ENCODE measurements around the gene RCSD1. TPM values are rescaled to one million over a fixed set of nuclear protein-coding genes. Genes with fewer than 3 reads are reported as not detected.

The RCSD1 gene
- total RNA-seq, 2 donors from 2014 or later, result 11.1 to 11.9 TPM

DNA sequence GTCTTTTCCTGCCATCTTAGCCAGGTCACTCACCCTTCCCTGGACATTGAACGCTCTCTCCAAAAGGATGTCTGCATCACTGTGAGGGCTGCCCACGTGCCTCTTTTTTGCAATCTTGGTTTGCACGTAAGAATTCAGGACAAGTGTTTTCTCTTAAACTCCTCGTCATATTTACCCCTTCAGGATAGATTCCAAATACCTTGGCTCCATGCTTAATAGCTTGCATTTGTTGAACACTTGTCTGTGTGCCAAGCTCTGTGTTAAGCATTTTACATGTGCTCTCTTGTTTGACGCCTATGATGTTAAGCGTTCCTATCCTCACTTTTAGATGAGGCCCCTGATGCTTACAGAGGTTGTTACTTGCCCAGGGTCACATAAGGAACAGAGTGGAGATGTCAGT, 29.8 kb downstream of the RCSD1 start:
- H3K4me3 ChIP-seq, result no peak overlapping the region
- DNase-seq (ENCODE audit: low spot score) (no peak), ATAC-seq (ENCODE audit: insufficient number of reproducible peaks, low FRiP score, low read depth) (no peak)
- no peaks in the 10 kb centered on the region for H3K36me3 ChIP-seq
- TF ChIP-seq, protein P1, sequence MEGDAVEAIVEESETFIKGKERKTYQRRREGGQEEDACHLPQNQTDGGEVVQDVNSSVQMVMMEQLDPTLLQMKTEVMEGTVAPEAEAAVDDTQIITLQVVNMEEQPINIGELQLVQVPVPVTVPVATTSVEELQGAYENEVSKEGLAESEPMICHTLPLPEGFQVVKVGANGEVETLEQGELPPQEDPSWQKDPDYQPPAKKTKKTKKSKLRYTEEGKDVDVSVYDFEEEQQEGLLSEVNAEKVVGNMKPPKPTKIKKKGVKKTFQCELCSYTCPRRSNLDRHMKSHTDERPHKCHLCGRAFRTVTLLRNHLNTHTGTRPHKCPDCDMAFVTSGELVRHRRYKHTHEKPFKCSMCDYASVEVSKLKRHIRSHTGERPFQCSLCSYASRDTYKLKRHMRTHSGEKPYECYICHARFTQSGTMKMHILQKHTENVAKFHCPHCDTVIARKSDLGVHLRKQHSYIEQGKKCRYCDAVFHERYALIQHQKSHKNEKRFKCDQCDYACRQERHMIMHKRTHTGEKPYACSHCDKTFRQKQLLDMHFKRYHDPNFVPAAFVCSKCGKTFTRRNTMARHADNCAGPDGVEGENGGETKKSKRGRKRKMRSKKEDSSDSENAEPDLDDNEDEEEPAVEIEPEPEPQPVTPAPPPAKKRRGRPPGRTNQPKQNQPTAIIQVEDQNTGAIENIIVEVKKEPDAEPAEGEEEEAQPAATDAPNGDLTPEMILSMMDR (IDR thresholded peaks at IDR 0.05), result no peak
- H3K27me3 ChIP-seq (replicated peaks; ENCODE audit: insufficient read depth), result no peaks in the 10 kb centered on the region
- H3K27ac ChIP-seq, result no peak overlapping the region
- peaks cover 6 to 48% of the 10 kb centered on the region in 2 donors for H3K4me1 ChIP-seq (ENCODE audit: control insufficient read depth in 1 of 2, low read depth in 2 of 2)
- no peaks in the 10 kb centered on the region for H3K9me3 ChIP-seq

DNA sequence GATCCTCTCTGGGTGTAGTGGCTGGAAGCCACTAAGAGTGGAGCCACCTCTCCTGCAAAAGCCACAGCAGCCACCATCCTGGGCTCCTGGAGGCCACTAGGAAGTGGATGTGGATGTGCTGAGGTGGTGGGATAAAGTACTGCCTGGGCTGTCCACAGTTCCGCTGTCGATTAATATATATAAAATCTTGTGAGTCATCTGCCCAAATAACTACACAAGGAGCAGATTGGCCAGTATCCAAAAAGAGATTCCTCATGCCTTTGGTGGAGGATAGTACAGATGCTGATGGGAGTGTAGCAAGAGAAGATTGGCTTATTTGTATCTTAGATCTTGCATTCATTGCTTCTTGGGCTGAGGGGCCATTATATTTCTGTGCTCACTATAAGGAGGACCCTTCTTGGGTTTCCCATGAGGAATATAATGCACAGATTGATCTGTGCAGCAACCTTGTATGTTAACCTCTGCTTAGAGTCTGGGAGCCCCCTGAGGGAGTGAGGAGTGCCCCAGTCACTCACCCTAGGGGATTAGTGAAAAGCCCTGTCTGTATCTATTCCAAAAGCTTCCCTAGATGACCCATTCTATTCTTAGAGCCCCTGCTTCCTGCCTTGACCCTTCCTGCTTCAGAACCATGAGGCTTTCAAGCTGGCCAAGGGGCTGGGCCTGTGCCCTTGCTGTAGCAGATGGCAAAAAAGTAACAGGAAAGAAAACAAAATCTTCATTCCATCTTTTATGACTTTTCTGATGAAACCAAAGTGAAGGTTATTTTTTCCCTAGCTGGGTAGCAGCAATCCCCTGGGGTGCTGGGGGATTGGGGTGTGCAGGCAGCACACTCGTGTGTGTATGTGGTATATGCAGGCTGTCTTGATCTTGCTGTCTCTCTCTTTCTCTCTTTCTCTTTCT, 31.7 kb downstream of the RCSD1 start:
- Histone ChIP-seq H3K36me3 (no peaks in the 10 kb centered on the region), H3K27ac (no peak overlapping the region), H3K4me1 (ENCODE audit: control insufficient read depth in 1 of 2, low read depth in 2 of 2) (peaks cover 6 to 48% of the 10 kb centered on the region in 2 donors), H3K9me3 (no peaks in the 10 kb centered on the region), H3K4me3 (no peak overlapping the region), H3K27me3 (replicated peaks; ENCODE audit: insufficient read depth) (no peaks in the 10 kb centered on the region)
- ATAC-seq (ENCODE audit: insufficient number of reproducible peaks, low FRiP score, low read depth) (no peak), DNase-seq (ENCODE audit: low spot score) (no peak)
- TF ChIP-seq, protein P1 (IDR thresholded peaks at IDR 0.05), result no peak

DNA sequence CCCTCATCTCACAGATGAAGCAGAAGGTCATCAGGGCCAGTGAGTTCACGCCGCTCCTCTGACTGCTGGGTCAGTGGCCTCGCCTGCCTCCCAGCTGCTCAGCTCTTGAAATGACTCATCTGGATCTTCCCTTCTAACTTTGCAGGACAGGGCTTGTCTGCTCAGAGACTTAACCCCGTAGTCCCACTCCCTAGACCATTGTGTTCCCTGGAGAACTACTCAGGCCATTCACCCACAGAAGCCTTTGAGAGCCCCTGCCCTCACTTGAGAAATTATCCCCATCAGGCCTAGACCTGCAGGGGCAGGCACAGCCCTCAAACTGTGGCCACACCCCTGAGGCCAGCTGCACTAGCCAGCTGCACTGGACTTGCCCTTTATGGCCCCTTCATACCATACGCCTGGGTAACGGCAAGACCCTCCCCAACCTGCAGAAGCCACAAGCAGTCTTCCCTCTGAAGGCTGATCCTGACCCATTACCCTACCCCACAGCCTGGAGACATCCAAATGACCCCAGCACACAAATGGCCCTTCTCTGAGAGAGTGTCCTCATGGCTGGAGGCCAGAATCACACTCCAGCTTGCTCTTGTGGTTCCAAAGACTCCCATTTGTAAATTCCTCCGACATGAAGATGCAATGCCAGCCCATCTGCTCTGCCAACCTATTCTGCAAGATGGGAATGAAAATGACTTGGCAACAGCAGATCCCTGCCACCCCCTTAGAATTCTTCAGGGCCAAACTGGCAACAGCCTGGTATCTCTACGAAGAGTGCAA, 33.2 kb downstream of the RCSD1 start:
- no peaks in the 10 kb centered on the region for H3K36me3 ChIP-seq
- TF ChIP-seq, protein P1 (IDR thresholded peaks at IDR 0.05), result no peak
- no peaks in the 10 kb centered on the region for H3K27me3 ChIP-seq (replicated peaks; ENCODE audit: insufficient read depth)
- no peaks in the 10 kb centered on the region for H3K9me3 ChIP-seq
- DNase-seq (ENCODE audit: low spot score) (no peak), ATAC-seq (ENCODE audit: insufficient number of reproducible peaks, low FRiP score, low read depth) (no peak)
- H3K27ac ChIP-seq, result no peak overlapping the region
- H3K4me3 ChIP-seq, result no peak overlapping the region
- peaks cover 6 to 48% of the 10 kb centered on the region in 2 donors for H3K4me1 ChIP-seq (ENCODE audit: control insufficient read depth in 1 of 2, low read depth in 2 of 2)

GRCh38 chr1:167665469-167665868, 35.4 kb downstream of the RCSD1 start:
- Histone ChIP-seq H3K9me3 (no peaks in the 10 kb centered on the region), H3K4me3 (no peak overlapping the region), H3K27me3 (replicated peaks; ENCODE audit: insufficient read depth) (no peaks in the 10 kb centered on the region), H3K4me1 (ENCODE audit: control insufficient read depth in 1 of 2, low read depth in 2 of 2) (peaks cover 6 to 38% of the 10 kb centered on the region in 2 donors), H3K36me3 (no peaks in the 10 kb centered on the region), H3K27ac (no peak overlapping the region)
- DNase-seq (ENCODE audit: low spot score), result no peak
- ATAC-seq (ENCODE audit: insufficient number of reproducible peaks, low FRiP score, low read depth), result no peak
- TF ChIP-seq, protein P1 (IDR thresholded peaks at IDR 0.05), result no peak

GRCh38 chr1:167666416-167666815, 36.4 kb downstream of the RCSD1 start:
- Histone ChIP-seq H3K4me1 (ENCODE audit: control insufficient read depth in 1 of 2, low read depth in 2 of 2) (peaks cover 6 to 29% of the 10 kb centered on the region in 2 donors), H3K36me3 (no peaks in the 10 kb centered on the region), H3K4me3 (no peak overlapping the region), H3K27ac (no peak overlapping the region), H3K9me3 (no peaks in the 10 kb centered on the region), H3K27me3 (replicated peaks; ENCODE audit: insufficient read depth) (no peaks in the 10 kb centered on the region)
- DNase-seq (ENCODE audit: low spot score), result no peak
- no peak for ATAC-seq (ENCODE audit: insufficient number of reproducible peaks, low FRiP score, low read depth)
- TF ChIP-seq, protein P1 (IDR thresholded peaks at IDR 0.05), result no peak
